K562 (cell line): Measurements from ENCODE around the gene SAP30BP. TPM values are rescaled to one million over a fixed set of nuclear protein-coding genes. Genes with fewer than 3 reads are reported as not detected.

Experiments
- ATAC-seq: fragments of 200-7000 bp; cut with Tn5 transposase; 3 replicates; pipeline ENCODE4 v1.9.1; 2020; ENCODE audit warnings: moderate library complexity
- BruUV-seq: library from RNA; stranded (reverse); fragments of 400-500 nt; replicated peaks from 2 replicates; lab custom pipeline; 2021; lab: Mats Ljungman, UMichigan
- CTCF ChIA-PET: fragments of 300-600 bp; formaldehyde crosslinking; extraction: SDS; loops from one replicate; lab custom pipeline; 2021; ENCODE audit warnings: low intra/inter-chr PET ratio; lab: Yijun Ruan, JAX
- POLR2A ChIA-PET: fragments of 300-600, 350-650 bp; sonication (Branson Sonifier 250); formaldehyde crosslinking; extraction: SDS; loops from one replicate; lab custom pipeline; 2021; ENCODE audit warnings: antibody characterized with exemption, inconsistent platforms; lab: Yijun Ruan, JAX
- DNase-seq, 4 experiments: peaks; one replicate each; pipeline versions ENCODE4 v3.0.0 to v3.0.0-alpha.2; 2011 to 2018; ENCODE audit warnings: low spot score in 3 of 4, mixed read lengths in 3 of 4; ENCODE audit errors: extremely low read depth in 1 of 4
- FAIRE-seq: peaks from 2 replicates; lab custom pipeline; 2011; peaks lifted over from hg19 to GRCh38; lab: Jason Lieb, UNC
- H2AFZ ChIP-seq: 2 replicates; pipeline ENCODE4 v1.6.0; 2011; ENCODE audit warnings: low read depth, low read length, control low read depth, inconsistent platforms
- H3K27ac ChIP-seq: fragments of 200-600 bp; 3 replicates; pipeline ENCODE4 v1.8.0; 2011; ENCODE audit warnings: low read depth, mild to moderate bottlenecking, control low read depth, inconsistent platforms, low read length, moderate library complexity, mixed read lengths; ENCODE audit errors: extremely low read depth
- H3K27me3 ChIP-seq, 2 experiments: fragments of 300-600 bp in 1 of 2; 2 replicates in 1 of 2; 3 replicates in 1 of 2; pipeline versions ENCODE4 v1.6.0 to v1.8.0; 2011; ENCODE audit warnings: inconsistent platforms in 2 of 2, low read length in 2 of 2, mild to moderate bottlenecking in 1 of 2, mixed read lengths in 1 of 2, moderate library complexity in 1 of 2; ENCODE audit not compliant: control insufficient read depth in 2 of 2, insufficient read depth in 2 of 2
- H3K36me3 ChIP-seq: fragments of 300-600 bp; 3 replicates; pipeline ENCODE4 v1.8.0; 2011; ENCODE audit warnings: mild to moderate bottlenecking, low read length, inconsistent platforms; ENCODE audit not compliant: control insufficient read depth, insufficient read depth
- H3K4me1 ChIP-seq, 2 experiments: fragments of 200-600 bp in 1 of 2; replicated peaks in 1 of 2; 2 replicates in 1 of 2; 3 replicates in 1 of 2; pipeline versions ENCODE4 v1.5.1 to v1.8.0; 2011; ENCODE audit warnings: inconsistent platforms in 2 of 2, low read length in 2 of 2, mild to moderate bottlenecking in 1 of 2, mixed read lengths in 1 of 2, moderate library complexity in 1 of 2; ENCODE audit not compliant: control insufficient read depth in 2 of 2, insufficient read depth in 2 of 2
- H3K4me2 ChIP-seq: 2 replicates; pipeline ENCODE4 v1.6.1; 2011; ENCODE audit warnings: low read length, control low read depth, inconsistent platforms, mixed read lengths; ENCODE audit not compliant: insufficient read depth
- H3K4me3 ChIP-seq: fragments of 200-600 bp; sonication (generic), shearing (Covaris generic); 2 replicates; pipeline ENCODE4 v1.5.1; 2016; ENCODE audit warnings: control low read depth, inconsistent platforms
- H3K79me2 ChIP-seq: fragments of 200-600 bp; 3 replicates; pipeline ENCODE4 v1.8.0; 2011; ENCODE audit warnings: low read length, inconsistent platforms; ENCODE audit not compliant: control insufficient read depth, insufficient read depth
- H3K9ac ChIP-seq, 2 experiments: 2 replicates each; pipeline versions ENCODE4 v1.6.0 to v1.6.1; 2011; ENCODE audit warnings: low read depth in 2 of 2, low read length in 2 of 2, control low read depth in 1 of 2, inconsistent platforms in 1 of 2, mild to moderate bottlenecking in 1 of 2, mixed read lengths in 1 of 2; ENCODE audit not compliant: insufficient read depth in 1 of 2
- H3K9me1 ChIP-seq: one replicate; pipeline ENCODE4 v1.6.0; 2011; ENCODE audit warnings: inconsistent platforms, mild to moderate bottlenecking, low read length, moderate library complexity; ENCODE audit not compliant: control insufficient read depth, insufficient read depth
- H3K9me3 ChIP-seq: replicated peaks from 2 replicates; pipeline ENCODE4 v1.5.1; 2011; ENCODE audit warnings: low read depth, low read length, inconsistent platforms; ENCODE audit not compliant: control insufficient read depth, insufficient read depth
- H4K20me1 ChIP-seq: replicated peaks from 2 replicates; pipeline ENCODE4 v1.6.1; 2011; ENCODE audit warnings: low read length, inconsistent platforms, mixed read lengths; ENCODE audit not compliant: control insufficient read depth, insufficient read depth
- ILF3 ChIP-seq: fragments of 450-650 bp; IDR thresholded peaks from 2 replicates; pipeline ENCODE4 v1.6.1; 2018; ENCODE audit warnings: antibody characterized with exemption, mild to moderate bottlenecking, moderate library complexity, borderline replicate concordance
- TEAD2 ChIP-seq: fragments of 450-650 bp; IDR thresholded peaks from 2 replicates; pipeline ENCODE4 v1.6.1; 2016; ENCODE audit warnings: missing genetic modification characterization, control low read depth, missing compliant biosample characterization
- ZNF347 ChIP-seq: fragments of 450-650 bp; formaldehyde crosslinking; IDR thresholded peaks from 2 replicates; pipeline ENCODE4 v1.4.0; 2020; ENCODE audit warnings: low read depth, mild to moderate bottlenecking, moderate library complexity
- WGBS: fragments of 100-300 bp; shearing (Covaris generic); methylation state at CpG from one replicate; pipeline ENCODE4 v1.1.6; 2016; ENCODE audit warnings: low coverage, mixed read lengths; ENCODE audit not compliant: insufficient coverage; ENCODE audit errors: missing lambda C conversion rate; 5-methylcytosine and 5-hydroxymethylcytosine counted together
- in situ Hi-C: fragments of 300-500 bp; cut with MboI; formaldehyde crosslinking; loops from 4 replicates; pipeline ENCODE4 v1.15.0; 2018; ENCODE audit warnings: inconsistent platforms, mixed read lengths
- intact Hi-C: fragments of 100-400 bp; cut with micrococcal nuclease; formaldehyde crosslinking; loops from 2 replicates; pipeline ENCODE4 v1.14.2; 2022
- polyA plus RNA-seq, 8 experiments: library from polyadenylated mRNA; depleted of rRNA in 4 of 8; stranded (reverse) in 5 of 8; unstranded in 3 of 8; fragments of >200 nt; fragmentation: Nextera tagmentation in 2 of 8; fragmentation: Illumina TruSeq in 1 of 8; extraction: Ambion mirVana in 2 of 8; extraction: Trizol in 1 of 8; gene quantifications; 2 replicates each; pipeline versions ENCODE4 v1.2.1 to v1.2.3, GENCODE V29; 2011 to 2014; ENCODE audit warnings: inconsistent platforms in 1 of 8, missing spikeins in 1 of 8
- total RNA-seq, 7 experiments: library from RNA; depleted of rRNA in 6 of 7; stranded (reverse); fragments of >200 nt in 6 of 7; fragmentation: Illumina TruSeq in 2 of 7; extraction: Trizol in 2 of 7; gene quantifications; 2 replicates each; pipeline versions ENCODE4 v1.2.1 to v1.2.3, GENCODE V29; 2011 to 2021; ENCODE audit warnings: low replicate concordance in 1 of 7
- TF ChIP-seq, protein P1 (sequence below): sonication (generic); formaldehyde crosslinking; IDR thresholded peaks from 2 replicates; pipeline ENCODE4 v1.8.0; 2023; ENCODE audit warnings: mild to moderate bottlenecking, missing genetic modification reagents

Gene SAP30BP
- total and polyA plus RNA-seq, 9 of the 15 experiments (the other 6 are each of a cell fraction or from before 2014, with no cell fraction given) = 45.3 to 154 (median 71.7) TPM

DNA sequence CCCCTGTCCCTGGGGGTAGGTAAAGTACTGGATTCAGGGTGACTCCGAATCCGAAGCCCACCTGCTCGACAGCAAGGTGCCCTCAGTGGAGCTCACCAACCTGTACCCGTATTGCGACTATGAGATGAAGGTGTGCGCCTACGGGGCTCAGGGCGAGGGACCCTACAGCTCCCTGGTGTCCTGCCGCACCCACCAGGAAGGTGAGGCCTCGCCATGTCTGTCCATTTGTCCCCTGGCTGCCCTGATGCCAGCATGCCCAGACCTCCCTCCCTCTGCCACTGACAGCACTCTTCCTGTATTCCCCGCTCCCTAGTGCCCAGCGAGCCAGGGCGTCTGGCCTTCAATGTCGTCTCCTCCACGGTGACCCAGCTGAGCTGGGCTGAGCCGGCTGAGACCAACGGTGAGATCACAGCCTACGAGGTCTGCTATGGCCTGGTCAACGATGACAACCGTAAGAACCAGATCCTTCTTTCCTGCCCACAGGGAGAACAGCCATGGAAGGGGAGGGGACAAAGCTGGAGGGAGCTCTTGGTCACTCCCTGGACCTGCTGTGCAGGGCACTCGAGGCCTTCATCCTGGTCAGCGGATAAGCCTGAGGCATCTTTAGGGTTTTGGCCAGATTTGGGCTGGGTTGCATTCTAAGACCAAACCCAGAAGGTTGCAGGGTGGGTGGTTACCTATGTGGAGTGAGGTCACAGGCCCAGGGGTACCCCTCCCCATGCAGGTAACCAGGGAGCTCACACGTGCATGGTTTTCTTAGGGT is 83.7 kb downstream of the SAP30BP start:
- ChIA-PET CTCF (interaction anchor here (0.7 to 1.6 kb wide), 5 partner anchors 74 to 131 kb away, joined by 3 to 14 read pairs (median 4); partner anchors contain the start of gene SMIM5), POLR2A (interaction anchor here (0.6 to 1.6 kb wide), 9 partner anchors 13 to 173 kb away, joined by 3 to 4 read pairs (median 4); partner anchors contain the start of gene SMIM5)
- in situ Hi-C loops (no loop called here), intact Hi-C loops (loop anchor here (5.0 to 10.0 kb wide), 2 partner anchors 234 to 254 kb away; partner anchors contain the start of genes CASKIN2, CDK3 and TSEN54)
- Histone ChIP-seq H3K79me2 (no peaks in the 10 kb centered on the region), H2AFZ (no peak overlapping the region), H3K4me1 (peaks cover 13 to 59% of the 10 kb centered on the region in 2 experiments), H3K9ac (0 out of 4 replicates have a peak overlapping the region, but pooled peaks of 1 of the 2 experiments have one; percentile 10), H3K9me3 (no peaks in the 10 kb centered on the region), H3K4me2 (no peak overlapping the region), H3K36me3 (no peaks in the 10 kb centered on the region), H3K4me3 (no peak overlapping the region), H3K27me3 (no peaks in the 10 kb centered on the region), H3K27ac (no peak overlapping the region), H4K20me1 (no peaks in the 10 kb centered on the region), H3K9me1 (no peaks in the 10 kb centered on the region)
- FAIRE-seq = no peak
- no TSS peak for BruUV-seq
- TF ChIP-seq, protein P1, sequence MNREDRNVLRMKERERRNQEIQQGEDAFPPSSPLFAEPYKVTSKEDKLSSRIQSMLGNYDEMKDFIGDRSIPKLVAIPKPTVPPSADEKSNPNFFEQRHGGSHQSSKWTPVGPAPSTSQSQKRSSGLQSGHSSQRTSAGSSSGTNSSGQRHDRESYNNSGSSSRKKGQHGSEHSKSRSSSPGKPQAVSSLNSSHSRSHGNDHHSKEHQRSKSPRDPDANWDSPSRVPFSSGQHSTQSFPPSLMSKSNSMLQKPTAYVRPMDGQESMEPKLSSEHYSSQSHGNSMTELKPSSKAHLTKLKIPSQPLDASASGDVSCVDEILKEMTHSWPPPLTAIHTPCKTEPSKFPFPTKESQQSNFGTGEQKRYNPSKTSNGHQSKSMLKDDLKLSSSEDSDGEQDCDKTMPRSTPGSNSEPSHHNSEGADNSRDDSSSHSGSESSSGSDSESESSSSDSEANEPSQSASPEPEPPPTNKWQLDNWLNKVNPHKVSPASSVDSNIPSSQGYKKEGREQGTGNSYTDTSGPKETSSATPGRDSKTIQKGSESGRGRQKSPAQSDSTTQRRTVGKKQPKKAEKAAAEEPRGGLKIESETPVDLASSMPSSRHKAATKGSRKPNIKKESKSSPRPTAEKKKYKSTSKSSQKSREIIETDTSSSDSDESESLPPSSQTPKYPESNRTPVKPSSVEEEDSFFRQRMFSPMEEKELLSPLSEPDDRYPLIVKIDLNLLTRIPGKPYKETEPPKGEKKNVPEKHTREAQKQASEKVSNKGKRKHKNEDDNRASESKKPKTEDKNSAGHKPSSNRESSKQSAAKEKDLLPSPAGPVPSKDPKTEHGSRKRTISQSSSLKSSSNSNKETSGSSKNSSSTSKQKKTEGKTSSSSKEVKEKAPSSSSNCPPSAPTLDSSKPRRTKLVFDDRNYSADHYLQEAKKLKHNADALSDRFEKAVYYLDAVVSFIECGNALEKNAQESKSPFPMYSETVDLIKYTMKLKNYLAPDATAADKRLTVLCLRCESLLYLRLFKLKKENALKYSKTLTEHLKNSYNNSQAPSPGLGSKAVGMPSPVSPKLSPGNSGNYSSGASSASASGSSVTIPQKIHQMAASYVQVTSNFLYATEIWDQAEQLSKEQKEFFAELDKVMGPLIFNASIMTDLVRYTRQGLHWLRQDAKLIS = no peak
- no peak for TF ChIP-seq TEAD2 (tag)
- no peak for TF ChIP-seq ILF3
- TF ChIP-seq ZNF347 (CRISPR knock-in tag) = no peak
- 47% methylated on average over 23 of the region's 23 CpGs for WGBS
- no peak for DNase-seq
- no peak for ATAC-seq
